SK-N-SH treated with all-trans-retinoic acid at 6 μM for 48 hours (cell line): ENCODE data around the gene MARF1.
"Not testable (repeated sequence)": the region's sequence is repeated elsewhere in the genome, so short reads cannot be mapped to it uniquely, and the experiment has no call there.

ENCODE experiments used
- ATAC-seq: fragments of 200-7000 bp; cut with Tn5 transposase; 3 replicates; pipeline ENCODE4 v1.9.1; 2020; ENCODE audit warnings: mild to moderate bottlenecking, moderate library complexity
- ARNTL ChIP-seq: fragments of 450-650 bp; formaldehyde crosslinking; IDR thresholded peaks from 2 replicates; pipeline ENCODE4 v1.5.0; 2020; ENCODE audit warnings: low read depth, mild to moderate bottlenecking, moderate library complexity, borderline replicate concordance
- CSDC2 ChIP-seq: fragments of 250-450 bp; sonication (Bioruptor Pico); IDR thresholded peaks from 2 replicates; pipeline ENCODE4 v1.5.0; 2020; ENCODE audit warnings: mild to moderate bottlenecking, moderate library complexity
- GLIS3 ChIP-seq: fragments of 250-450 bp; sonication (Bioruptor Pico); IDR thresholded peaks from 2 replicates; pipeline ENCODE4 v1.5.0; 2020; ENCODE audit warnings: mild to moderate bottlenecking, moderate library complexity
- ISL1 ChIP-seq: fragments of 250-450 bp; sonication (Bioruptor Pico); IDR thresholded peaks from 2 replicates; pipeline ENCODE4 v2.1.2; 2022; ENCODE audit warnings: mild to moderate bottlenecking, moderate library complexity
- OSR1 ChIP-seq: fragments of 250-450 bp; sonication (Bioruptor Pico); IDR thresholded peaks from 2 replicates; pipeline ENCODE4 v1.8.0; 2022; ENCODE audit warnings: moderate library complexity, mild to moderate bottlenecking, inconsistent platforms
- PPARA ChIP-seq: fragments of 250-450 bp; sonication (Bioruptor Pico); IDR thresholded peaks from 2 replicates; pipeline ENCODE4 v1.5.0; 2020; ENCODE audit warnings: mild to moderate bottlenecking, borderline replicate concordance
- SNAI2 ChIP-seq: fragments of 250-450 bp; sonication (Bioruptor Pico); IDR thresholded peaks from 2 replicates; pipeline ENCODE4 v1.5.0; 2020; ENCODE audit warnings: mild to moderate bottlenecking, moderate library complexity
- TCF4 ChIP-seq: fragments of 250-450 bp; sonication (Bioruptor Pico); IDR thresholded peaks from 2 replicates; pipeline ENCODE4 v1.8.0; 2021; ENCODE audit warnings: mild to moderate bottlenecking, moderate library complexity, borderline replicate concordance
- ZC3H10 ChIP-seq: fragments of 250-450 bp; sonication (Bioruptor Pico); IDR thresholded peaks from 2 replicates; pipeline ENCODE4 v1.5.1; 2021; ENCODE audit warnings: mild to moderate bottlenecking, moderate library complexity
- ZFP3 ChIP-seq: fragments of 250-450 bp; sonication (Bioruptor Pico); IDR thresholded peaks from 2 replicates; pipeline ENCODE4 v1.5.0; 2020; ENCODE audit warnings: mild to moderate bottlenecking, moderate library complexity
- ZFP30 ChIP-seq: fragments of 450-650 bp; formaldehyde crosslinking; IDR thresholded peaks from 2 replicates; pipeline ENCODE4 v1.5.0; 2022; ENCODE audit warnings: mild to moderate bottlenecking, moderate library complexity
- ZNF565 ChIP-seq: fragments of 450-650 bp; formaldehyde crosslinking; conservative IDR thresholded peaks from 2 replicates; pipeline ENCODE4 v1.5.0; 2020; ENCODE audit warnings: low read depth, mild to moderate bottlenecking, moderate library complexity
- ZNF70 ChIP-seq: fragments of 450-650 bp; formaldehyde crosslinking; IDR thresholded peaks from 2 replicates; pipeline ENCODE4 v1.5.0; 2020; ENCODE audit warnings: mild to moderate bottlenecking, moderate library complexity
- ZNF8 ChIP-seq: fragments of 450-650 bp; formaldehyde crosslinking; IDR thresholded peaks from 2 replicates; pipeline ENCODE4 v1.5.0; 2020; ENCODE audit warnings: mild to moderate bottlenecking, moderate library complexity
- TF ChIP-seq, protein P1 (sequence below): fragments of 250-450 bp; sonication (Bioruptor Pico); IDR thresholded peaks from 2 replicates; pipeline ENCODE4 v1.8.0; 2020; ENCODE audit warnings: mild to moderate bottlenecking, moderate library complexity, borderline replicate concordance
- TF ChIP-seq, protein P2 (sequence below): fragments of 250-450 bp; sonication (Bioruptor Pico); IDR thresholded peaks from 2 replicates; pipeline ENCODE4 v1.8.0; 2021; ENCODE audit warnings: low read depth, mild to moderate bottlenecking, moderate library complexity, borderline replicate concordance
- TF ChIP-seq, protein P3 (sequence below): fragments of 250-450 bp; sonication (Bioruptor Pico); IDR thresholded peaks from 2 replicates; pipeline ENCODE4 v1.5.1; 2020; ENCODE audit warnings: low read depth, mild to moderate bottlenecking, moderate library complexity
- TF ChIP-seq, protein P4 (sequence below): fragments of 250-450 bp; sonication (Bioruptor Pico); IDR thresholded peaks from 2 replicates; pipeline ENCODE4 v1.5.1; 2021; ENCODE audit warnings: mild to moderate bottlenecking, moderate library complexity
- TF ChIP-seq, protein P5 (sequence below): fragments of 250-450 bp; sonication (Bioruptor Pico); IDR thresholded peaks from 2 replicates; pipeline ENCODE4 v1.5.0; 2020; ENCODE audit warnings: mild to moderate bottlenecking, moderate library complexity

The MARF1 gene

DNA sequence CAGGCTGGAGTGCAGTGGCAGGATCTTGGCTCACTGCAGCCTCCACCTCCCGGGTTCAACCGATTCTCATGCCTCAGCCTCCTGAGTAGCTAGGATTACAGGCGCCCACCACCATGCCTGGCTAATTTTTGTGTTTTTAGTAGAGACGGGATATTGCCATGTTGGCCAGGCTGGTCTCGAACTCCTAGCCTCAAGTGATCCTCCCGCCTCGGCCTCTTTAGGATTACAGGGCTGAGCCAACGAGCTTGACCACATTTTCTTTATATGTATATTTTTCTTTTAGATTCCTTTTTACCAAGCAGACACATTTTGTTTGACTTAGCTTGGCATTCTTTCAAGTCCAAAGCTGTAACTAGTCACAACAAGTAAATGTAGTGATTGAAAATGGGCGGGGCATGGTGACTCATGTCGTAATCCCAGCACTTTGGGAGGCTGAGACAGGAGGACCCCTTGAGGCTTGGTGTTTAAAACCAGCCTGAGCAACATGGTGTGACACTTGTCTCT is 2.1 kb upstream of the MARF1 start:
- not testable (repeated sequence) for ATAC-seq

DNA sequence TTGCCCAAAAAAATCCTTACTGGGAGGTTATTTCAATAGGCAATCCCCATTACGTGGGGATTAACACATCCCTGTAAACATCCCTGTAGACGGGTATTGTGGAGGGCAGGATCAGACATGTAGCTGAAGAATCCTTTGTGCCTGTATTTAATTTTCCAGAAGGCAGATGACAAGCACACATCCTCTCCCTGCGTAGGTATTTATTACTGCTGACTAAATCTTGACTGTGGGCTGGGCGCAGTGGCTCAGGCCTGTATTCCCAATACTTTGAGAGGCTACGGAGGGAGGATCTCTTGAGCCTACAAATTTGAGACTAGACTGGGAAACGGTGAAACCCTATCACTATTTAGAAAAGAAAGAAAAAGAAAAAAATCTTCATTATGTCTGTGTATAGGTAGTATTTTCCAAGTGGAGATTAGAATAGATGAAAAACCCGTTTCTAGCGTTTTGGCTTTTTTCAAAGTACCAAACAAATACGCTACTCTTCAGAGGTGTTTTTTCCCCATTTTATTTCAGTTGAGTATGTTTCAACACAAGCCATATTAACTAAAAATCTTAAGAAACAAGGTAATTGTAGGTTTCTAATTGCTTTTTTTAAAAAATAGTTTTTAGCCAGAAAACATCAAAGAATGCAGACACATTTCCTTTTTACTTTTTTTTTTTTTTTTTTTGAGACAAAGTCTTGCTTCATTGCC is 1.5 kb upstream of the MARF1 start:
- ATAC-seq: peak; percentile 57

DNA sequence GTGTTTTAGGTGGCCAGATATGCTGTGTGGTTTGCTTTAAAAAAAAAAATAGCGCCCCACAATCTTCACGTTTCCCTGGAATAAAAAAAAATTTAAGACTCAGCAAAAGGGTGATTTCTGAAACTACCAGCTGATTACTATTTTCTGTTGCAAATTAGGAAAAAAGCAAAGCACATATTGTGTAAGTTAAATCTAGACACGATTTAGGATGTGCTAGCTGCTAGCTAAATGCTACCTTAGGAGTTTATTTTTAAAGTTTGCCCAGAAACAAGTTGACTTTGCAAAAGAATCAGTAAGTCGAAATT is 944 bp upstream of the MARF1 start:
- TF ChIP-seq ZFP30 (no peak), SNAI2 (no peak), TCF4 (no peak), ZFP3 (CRISPR knock-in tag) (no peak), ISL1 (no peak), ZNF8 (no peak), ARNTL (no peak)
- TF ChIP-seq, protein P1, sequence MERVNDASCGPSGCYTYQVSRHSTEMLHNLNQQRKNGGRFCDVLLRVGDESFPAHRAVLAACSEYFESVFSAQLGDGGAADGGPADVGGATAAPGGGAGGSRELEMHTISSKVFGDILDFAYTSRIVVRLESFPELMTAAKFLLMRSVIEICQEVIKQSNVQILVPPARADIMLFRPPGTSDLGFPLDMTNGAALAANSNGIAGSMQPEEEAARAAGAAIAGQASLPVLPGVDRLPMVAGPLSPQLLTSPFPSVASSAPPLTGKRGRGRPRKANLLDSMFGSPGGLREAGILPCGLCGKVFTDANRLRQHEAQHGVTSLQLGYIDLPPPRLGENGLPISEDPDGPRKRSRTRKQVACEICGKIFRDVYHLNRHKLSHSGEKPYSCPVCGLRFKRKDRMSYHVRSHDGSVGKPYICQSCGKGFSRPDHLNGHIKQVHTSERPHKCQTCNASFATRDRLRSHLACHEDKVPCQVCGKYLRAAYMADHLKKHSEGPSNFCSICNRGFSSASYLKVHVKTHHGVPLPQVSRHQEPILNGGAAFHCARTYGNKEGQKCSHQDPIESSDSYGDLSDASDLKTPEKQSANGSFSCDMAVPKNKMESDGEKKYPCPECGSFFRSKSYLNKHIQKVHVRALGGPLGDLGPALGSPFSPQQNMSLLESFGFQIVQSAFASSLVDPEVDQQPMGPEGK (CRISPR knock-in tag): no peak
- no peak for ATAC-seq

More for the DNA sequence above, 1.5 kb upstream of the MARF1 start:
- TF ChIP-seq, protein P2, sequence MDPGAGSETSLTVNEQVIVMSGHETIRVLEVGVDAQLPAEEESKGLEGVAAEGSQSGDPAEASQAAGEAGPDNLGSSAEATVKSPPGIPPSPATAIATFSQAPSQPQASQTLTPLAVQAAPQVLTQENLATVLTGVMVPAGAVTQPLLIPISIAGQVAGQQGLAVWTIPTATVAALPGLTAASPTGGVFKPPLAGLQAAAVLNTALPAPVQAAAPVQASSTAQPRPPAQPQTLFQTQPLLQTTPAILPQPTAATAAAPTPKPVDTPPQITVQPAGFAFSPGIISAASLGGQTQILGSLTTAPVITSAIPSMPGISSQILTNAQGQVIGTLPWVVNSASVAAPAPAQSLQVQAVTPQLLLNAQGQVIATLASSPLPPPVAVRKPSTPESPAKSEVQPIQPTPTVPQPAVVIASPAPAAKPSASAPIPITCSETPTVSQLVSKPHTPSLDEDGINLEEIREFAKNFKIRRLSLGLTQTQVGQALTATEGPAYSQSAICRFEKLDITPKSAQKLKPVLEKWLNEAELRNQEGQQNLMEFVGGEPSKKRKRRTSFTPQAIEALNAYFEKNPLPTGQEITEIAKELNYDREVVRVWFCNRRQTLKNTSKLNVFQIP (CRISPR knock-in tag): no peak

DNA sequence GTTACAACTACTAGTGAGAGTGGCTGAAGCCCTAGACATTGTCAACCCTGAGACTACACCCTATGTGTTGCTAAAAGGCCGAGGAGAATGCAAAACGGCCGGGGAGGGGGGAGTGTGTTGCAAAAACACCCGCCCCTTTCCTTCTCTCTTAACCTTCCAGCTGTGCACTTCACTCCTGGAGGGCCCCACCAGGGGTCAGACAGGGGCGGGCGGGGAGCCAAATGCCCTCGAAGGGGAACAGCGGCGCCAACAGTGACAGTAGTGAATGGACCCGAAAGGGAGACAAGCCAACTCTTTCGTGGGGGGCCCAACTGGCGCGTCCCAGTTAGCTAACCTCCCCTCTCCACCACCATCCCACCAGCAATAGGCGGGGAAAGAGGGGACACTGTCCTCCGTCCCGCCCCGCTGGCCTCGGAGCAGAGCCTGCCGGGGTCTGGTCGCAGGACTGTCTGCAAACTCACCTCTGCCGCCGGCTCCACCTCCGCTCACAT is 352 bp downstream of the MARF1 start:
- TF ChIP-seq CSDC2 (no peak), ISL1 (no peak), ZC3H10 (no peak), ZFP30 (no peak), SNAI2 (no peak), TCF4 (no peak)
- TF ChIP-seq, protein P1 (CRISPR knock-in tag): peak; percentile 67; the same call in 1 of the 2 replicates
- ATAC-seq: peak; percentile 71

DNA sequence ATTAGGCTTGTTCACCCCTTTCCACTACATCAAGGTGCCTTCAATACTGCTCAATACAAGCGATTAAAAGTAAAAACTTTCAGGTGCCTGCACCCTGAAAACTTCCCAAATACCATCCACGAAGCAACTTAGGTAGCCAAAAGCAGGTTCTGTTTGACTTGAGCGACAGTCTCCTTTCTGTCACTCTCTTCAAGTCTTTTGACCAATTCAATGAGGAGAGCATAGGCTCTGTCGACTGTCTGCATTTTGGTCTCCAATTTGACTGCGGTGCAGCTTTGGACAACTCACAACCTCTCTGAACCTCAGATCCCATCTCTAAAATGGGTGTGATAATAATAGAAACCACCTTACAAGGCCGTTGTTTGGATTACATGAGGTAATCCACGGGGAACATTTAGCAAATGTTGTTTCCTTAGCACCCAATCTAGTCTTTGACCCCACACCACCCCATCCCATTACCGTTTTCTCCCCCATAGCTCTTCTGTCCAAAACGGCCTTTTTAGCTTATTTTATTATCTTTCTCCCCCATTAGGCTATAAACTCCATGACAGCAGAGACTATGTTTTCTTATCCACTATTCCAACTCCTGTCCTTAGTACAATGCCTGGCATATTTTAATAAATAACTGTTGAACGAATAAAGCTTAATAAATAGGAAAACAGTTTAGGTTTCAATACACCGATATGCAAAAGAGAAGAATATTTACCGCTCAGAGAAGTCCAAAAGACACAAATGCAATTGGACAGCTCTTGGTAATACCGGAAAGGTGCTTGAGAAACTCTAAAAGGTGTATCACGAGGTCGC is 999 bp downstream of the MARF1 start:
- no peak for ATAC-seq
- TF ChIP-seq OSR1 (CRISPR knock-in tag) (no peak), SNAI2 (no peak)

DNA sequence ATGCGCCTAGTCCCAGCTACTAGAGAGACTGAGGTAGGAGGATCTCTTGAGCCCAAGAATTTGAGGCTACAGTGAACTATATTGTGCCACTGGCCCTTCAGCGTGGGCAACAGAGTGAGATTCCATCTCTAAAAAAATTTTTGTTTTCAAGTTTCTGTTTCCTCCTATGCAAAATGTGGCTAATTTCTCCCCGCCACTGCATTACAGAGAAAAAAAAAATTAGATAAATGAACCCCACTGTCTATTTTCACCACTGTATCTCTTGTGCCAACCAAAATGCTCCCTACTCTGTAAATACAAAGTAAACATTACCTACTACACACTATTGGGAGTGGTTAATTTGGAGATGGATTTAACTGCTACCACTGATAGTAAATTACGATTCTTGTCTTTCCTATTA is 2.0 kb downstream of the MARF1 start:
- no peak for ATAC-seq
- TF ChIP-seq SNAI2 (no peak), ZNF8 (no peak), ZNF565 (CRISPR knock-in tag) (no peak), GLIS3 (CRISPR knock-in tag) (no peak), ZNF70 (CRISPR knock-in tag) (no peak), PPARA (CRISPR knock-in tag) (no peak)
- TF ChIP-seq, protein P3, sequence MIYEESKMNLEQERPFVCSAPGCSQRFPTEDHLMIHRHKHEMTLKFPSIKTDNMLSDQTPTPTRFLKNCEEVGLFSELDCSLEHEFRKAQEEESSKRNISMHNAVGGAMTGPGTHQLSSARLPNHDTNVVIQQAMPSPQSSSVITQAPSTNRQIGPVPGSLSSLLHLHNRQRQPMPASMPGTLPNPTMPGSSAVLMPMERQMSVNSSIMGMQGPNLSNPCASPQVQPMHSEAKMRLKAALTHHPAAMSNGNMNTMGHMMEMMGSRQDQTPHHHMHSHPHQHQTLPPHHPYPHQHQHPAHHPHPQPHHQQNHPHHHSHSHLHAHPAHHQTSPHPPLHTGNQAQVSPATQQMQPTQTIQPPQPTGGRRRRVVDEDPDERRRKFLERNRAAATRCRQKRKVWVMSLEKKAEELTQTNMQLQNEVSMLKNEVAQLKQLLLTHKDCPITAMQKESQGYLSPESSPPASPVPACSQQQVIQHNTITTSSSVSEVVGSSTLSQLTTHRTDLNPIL (CRISPR knock-in tag): no peak
- TF ChIP-seq, protein P4, sequence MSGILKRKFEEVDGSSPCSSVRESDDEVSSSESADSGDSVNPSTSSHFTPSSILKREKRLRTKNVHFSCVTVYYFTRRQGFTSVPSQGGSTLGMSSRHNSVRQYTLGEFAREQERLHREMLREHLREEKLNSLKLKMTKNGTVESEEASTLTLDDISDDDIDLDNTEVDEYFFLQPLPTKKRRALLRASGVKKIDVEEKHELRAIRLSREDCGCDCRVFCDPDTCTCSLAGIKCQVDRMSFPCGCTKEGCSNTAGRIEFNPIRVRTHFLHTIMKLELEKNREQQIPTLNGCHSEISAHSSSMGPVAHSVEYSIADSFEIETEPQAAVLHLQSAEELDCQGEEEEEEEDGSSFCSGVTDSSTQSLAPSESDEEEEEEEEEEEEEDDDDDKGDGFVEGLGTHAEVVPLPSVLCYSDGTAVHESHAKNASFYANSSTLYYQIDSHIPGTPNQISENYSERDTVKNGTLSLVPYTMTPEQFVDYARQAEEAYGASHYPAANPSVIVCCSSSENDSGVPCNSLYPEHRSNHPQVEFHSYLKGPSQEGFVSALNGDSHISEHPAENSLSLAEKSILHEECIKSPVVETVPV (CRISPR knock-in tag): no peak
- TF ChIP-seq, protein P1 (CRISPR knock-in tag): no peak
- TF ChIP-seq, protein P5, sequence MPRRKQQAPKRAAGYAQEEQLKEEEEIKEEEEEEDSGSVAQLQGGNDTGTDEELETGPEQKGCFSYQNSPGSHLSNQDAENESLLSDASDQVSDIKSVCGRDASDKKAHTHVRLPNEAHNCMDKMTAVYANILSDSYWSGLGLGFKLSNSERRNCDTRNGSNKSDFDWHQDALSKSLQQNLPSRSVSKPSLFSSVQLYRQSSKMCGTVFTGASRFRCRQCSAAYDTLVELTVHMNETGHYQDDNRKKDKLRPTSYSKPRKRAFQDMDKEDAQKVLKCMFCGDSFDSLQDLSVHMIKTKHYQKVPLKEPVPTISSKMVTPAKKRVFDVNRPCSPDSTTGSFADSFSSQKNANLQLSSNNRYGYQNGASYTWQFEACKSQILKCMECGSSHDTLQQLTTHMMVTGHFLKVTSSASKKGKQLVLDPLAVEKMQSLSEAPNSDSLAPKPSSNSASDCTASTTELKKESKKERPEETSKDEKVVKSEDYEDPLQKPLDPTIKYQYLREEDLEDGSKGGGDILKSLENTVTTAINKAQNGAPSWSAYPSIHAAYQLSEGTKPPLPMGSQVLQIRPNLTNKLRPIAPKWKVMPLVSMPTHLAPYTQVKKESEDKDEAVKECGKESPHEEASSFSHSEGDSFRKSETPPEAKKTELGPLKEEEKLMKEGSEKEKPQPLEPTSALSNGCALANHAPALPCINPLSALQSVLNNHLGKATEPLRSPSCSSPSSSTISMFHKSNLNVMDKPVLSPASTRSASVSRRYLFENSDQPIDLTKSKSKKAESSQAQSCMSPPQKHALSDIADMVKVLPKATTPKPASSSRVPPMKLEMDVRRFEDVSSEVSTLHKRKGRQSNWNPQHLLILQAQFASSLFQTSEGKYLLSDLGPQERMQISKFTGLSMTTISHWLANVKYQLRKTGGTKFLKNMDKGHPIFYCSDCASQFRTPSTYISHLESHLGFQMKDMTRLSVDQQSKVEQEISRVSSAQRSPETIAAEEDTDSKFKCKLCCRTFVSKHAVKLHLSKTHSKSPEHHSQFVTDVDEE (CRISPR knock-in tag): no peak
